SK-N-SH (cell line): ENCODE measurements around the gene WDR86. TPM values are rescaled to one million over a fixed set of nuclear protein-coding genes. Genes with fewer than 3 reads are reported as not detected.

ENCODE experiments used
- CTCF ChIA-PET: fragments of 300-600, 350-600 bp; formaldehyde crosslinking; extraction: SDS; loops from one replicate; lab custom pipeline; 2021; lab: Yijun Ruan, JAX
- POLR2A ChIA-PET: fragments of 350-600 bp; sonication (Branson Sonifier 250); formaldehyde crosslinking; extraction: SDS; loops from one replicate; lab custom pipeline; 2020; ENCODE audit warnings: antibody characterized with exemption, inconsistent platforms; lab: Yijun Ruan, JAX
- DNase-seq: peaks from one replicate; pipeline ENCODE4 v3.0.0; 2012
- H2AFZ ChIP-seq: fragments of 200-600 bp; sonication (generic); 2 replicates; pipeline ENCODE4 v1.8.1; 2016; ENCODE audit warnings: antibody characterized with exemption, mild to moderate bottlenecking, low read depth
- H3F3A ChIP-seq: fragments of 200-600 bp; sonication (generic); replicated peaks from 2 replicates; pipeline ENCODE3; 2016; ENCODE audit warnings: antibody characterized with exemption, mild to moderate bottlenecking; ENCODE audit not compliant: insufficient read depth
- H3K27ac ChIP-seq, 2 experiments: fragments of 200-500 bp in 1 of 2; fragments of 200-600 bp in 1 of 2; sonication (Bioruptor generic) in 1 of 2; sonication (generic), shearing (Covaris generic) in 1 of 2; 2 replicates each; pipeline versions ENCODE4 v1.5.1 to v1.6.1; 2014 to 2016; ENCODE audit warnings: low read depth in 2 of 2, inconsistent platforms in 1 of 2, low read length in 1 of 2, mild to moderate bottlenecking in 1 of 2, mixed read lengths in 1 of 2
- H3K27me3 ChIP-seq: fragments of 200-600 bp; sonication (generic), shearing (Covaris generic); 2 replicates; pipeline ENCODE4 v1.6.1; 2016; ENCODE audit warnings: mixed run types; ENCODE audit not compliant: insufficient read depth
- H3K36me3 ChIP-seq, 2 experiments: fragments of 200-500 bp in 1 of 2; fragments of 200-600 bp in 1 of 2; sonication (Bioruptor generic) in 1 of 2; sonication (generic) in 1 of 2; replicated peaks in 1 of 2; 2 replicates each; pipeline versions ENCODE3 to v1.5.1; 2014 to 2016; ENCODE audit warnings: low read length in 1 of 2, mild to moderate bottlenecking in 1 of 2; ENCODE audit not compliant: insufficient read depth in 2 of 2, control insufficient read depth in 1 of 2
- H3K4me1 ChIP-seq, 2 experiments: fragments of 200-500 bp in 1 of 2; fragments of 200-600 bp in 1 of 2; sonication (Bioruptor generic) in 1 of 2; sonication (generic), shearing (Covaris generic) in 1 of 2; 2 replicates each; pipeline versions ENCODE4 v1.5.1 to v1.6.1; 2014 to 2016; ENCODE audit warnings: low read depth in 1 of 2, low read length in 1 of 2, mixed run types in 1 of 2; ENCODE audit not compliant: insufficient read depth in 2 of 2, control insufficient read depth in 1 of 2
- H3K4me2 ChIP-seq: fragments of 200-600 bp; sonication (generic), shearing (Covaris generic); 2 replicates; pipeline ENCODE4 v1.6.1; 2017; ENCODE audit warnings: mixed run types
- H3K4me3 ChIP-seq, 2 experiments: fragments of 200-500 bp in 1 of 2; fragments of 200-600 bp in 1 of 2; sonication (Bioruptor generic) in 1 of 2; sonication (generic), shearing (Covaris generic) in 1 of 2; 2 replicates each; pipeline versions ENCODE4 v1.5.1 to v1.8.1; 2014 to 2016; ENCODE audit warnings: low read depth in 2 of 2, inconsistent platforms in 1 of 2, low read length in 1 of 2, mild to moderate bottlenecking in 1 of 2, mixed read lengths in 1 of 2, moderate library complexity in 1 of 2
- H3K79me2 ChIP-seq: fragments of 200-600 bp; sonication (generic); 2 replicates; pipeline ENCODE4 v1.8.1; 2017; ENCODE audit warnings: mild to moderate bottlenecking; ENCODE audit not compliant: insufficient read depth
- H3K9ac ChIP-seq: fragments of 200-600 bp; sonication (generic); 2 replicates; pipeline ENCODE4 v1.6.1; 2017; ENCODE audit warnings: mixed run types
- H3K9me2 ChIP-seq: fragments of 200-600 bp; sonication (generic); 2 replicates; pipeline ENCODE4 v1.6.1; 2017; ENCODE audit warnings: mixed run types
- H3K9me3 ChIP-seq: fragments of 200-600 bp; sonication (generic); 2 replicates; pipeline ENCODE4 v1.6.1; 2017; ENCODE audit warnings: mixed run types, mild to moderate bottlenecking, moderate library complexity
- H4K20me1 ChIP-seq: fragments of 200-600 bp; sonication (generic); 2 replicates; pipeline ENCODE4 v1.6.1; 2017; ENCODE audit warnings: mild to moderate bottlenecking, mixed run types; ENCODE audit not compliant: insufficient read depth
- ELF1 ChIP-seq: IDR thresholded peaks from 2 replicates; pipeline ENCODE4 v1.4.0; 2012
- EP300 ChIP-seq, 2 experiments: IDR thresholded peaks; 2 replicates each; pipeline versions ENCODE4 v1.4.0 to v1.6.1; 2012; ENCODE audit warnings: borderline replicate concordance in 1 of 2, low read depth in 1 of 2, low read length in 1 of 2
- FOSL2 ChIP-seq: IDR thresholded peaks from 2 replicates; pipeline ENCODE4 v1.4.0; 2012; ENCODE audit warnings: low read depth, mild to moderate bottlenecking, moderate library complexity, borderline replicate concordance
- GATA2 ChIP-seq: sonication (generic); formaldehyde crosslinking; IDR thresholded peaks from 2 replicates; pipeline ENCODE4 v1.5.0; 2020; ENCODE audit warnings: mild to moderate bottlenecking, missing genetic modification reagents
- IRF3 ChIP-seq: fragments of 150-350 bp; IDR thresholded peaks from 2 replicates; pipeline ENCODE4 v1.6.1; 2016; ENCODE audit warnings: mild to moderate bottlenecking, low read depth, low read length
- JUND ChIP-seq: IDR thresholded peaks from 2 replicates; pipeline ENCODE4 v1.4.0; 2012
- MAX ChIP-seq: IDR thresholded peaks from 2 replicates; pipeline ENCODE4 v1.4.0; 2012; ENCODE audit warnings: low read depth
- MEF2A ChIP-seq: IDR thresholded peaks from 2 replicates; pipeline ENCODE4 v1.4.0; 2012; ENCODE audit warnings: low read depth, borderline replicate concordance
- MXI1 ChIP-seq: IDR thresholded peaks from 2 replicates; pipeline ENCODE4 v1.6.1; 2012; ENCODE audit warnings: mild to moderate bottlenecking, low read depth, low read length, improper control_type of control experiment
- NFIC ChIP-seq: IDR thresholded peaks from 2 replicates; pipeline ENCODE4 v1.4.0; 2012; ENCODE audit warnings: borderline replicate concordance
- NRF1 ChIP-seq: IDR thresholded peaks from 2 replicates; pipeline ENCODE4 v1.6.1; 2012; ENCODE audit warnings: low read depth, mild to moderate bottlenecking, low read length
- POLR2AphosphoS5 ChIP-seq: IDR thresholded peaks from 2 replicates; pipeline ENCODE4 v1.6.1; 2012; ENCODE audit warnings: low read depth, low read length
- RCOR1 ChIP-seq: fragments of 150-350 bp; IDR thresholded peaks from 2 replicates; pipeline ENCODE4 v1.6.1; 2017; ENCODE audit warnings: antibody characterized with exemption, low read length
- REST ChIP-seq: IDR thresholded peaks from 2 replicates; pipeline ENCODE4 v1.6.1; 2012; ENCODE audit warnings: mild to moderate bottlenecking, low read depth, low read length, moderate library complexity
- SIN3A ChIP-seq: IDR thresholded peaks from 2 replicates; pipeline ENCODE4 v1.6.1; 2012; ENCODE audit warnings: low read depth, mild to moderate bottlenecking, low read length, moderate library complexity, borderline replicate concordance
- SMC3 ChIP-seq: IDR thresholded peaks from 2 replicates; pipeline ENCODE4 v1.6.1; 2012; ENCODE audit warnings: low read depth, low read length, improper control_type of control experiment
- ZBTB33 ChIP-seq: IDR thresholded peaks from 2 replicates; pipeline ENCODE4 v1.4.0; 2012; ENCODE audit warnings: low read depth, borderline replicate concordance
- WGBS: methylation state at CpG from one replicate; pipeline ENCODE4 v1.1.6; 2017; ENCODE audit warnings: low lambda C conversion rate; 5-methylcytosine and 5-hydroxymethylcytosine counted together
- polyA plus RNA-seq, 3 experiments: library from polyadenylated mRNA; depleted of rRNA; stranded (reverse); fragments of >200 nt; gene quantifications; 2 replicates each; pipeline ENCODE4 v1.2.3, GENCODE V29; 2012
- TF ChIP-seq, protein P1 (sequence below): IDR thresholded peaks from 2 replicates; pipeline ENCODE4; 2012
- TF ChIP-seq, protein P2 (sequence below): fragments of 150-350 bp; IDR thresholded peaks from 2 replicates; pipeline ENCODE4 v1.6.1; 2017; ENCODE audit warnings: antibody characterized with exemption, low read length, low read depth, borderline replicate concordance
- TF ChIP-seq, protein P3 (sequence below): fragments of 200-600 bp; sonication (generic); IDR thresholded peaks from 2 replicates; pipeline ENCODE4 v1.6.1; 2017; ENCODE audit warnings: antibody characterized with exemption, mild to moderate bottlenecking, moderate library complexity

Gene WDR86
- polyA plus RNA-seq, 1 of the 3 experiments (the other 2 are of a cell fraction), result 1.0 TPM

GRCh38 chr7:151453326-151453791 is 43.5 kb upstream of the WDR86 start:
- ChIA-PET CTCF (interaction anchor here (0.7 to 2.1 kb wide), 6 partner anchors 12 to 142 kb away, joined by 3 to 5 read pairs (median 4); no protein-coding TSS in a partner anchor), POLR2A (no interaction called here)
- no peaks in the 10 kb centered on the region for H4K20me1 ChIP-seq
- H3K4me1 ChIP-seq, result no peaks in the 10 kb centered on the region; a peak in 1 of 4 replicates
- H3K9me2 ChIP-seq, result no peaks in the 10 kb centered on the region
- H3F3A ChIP-seq, result no peaks in the 10 kb centered on the region
- H3K27me3 ChIP-seq, result no peaks in the 10 kb centered on the region
- no peaks in the 10 kb centered on the region for H3K36me3 ChIP-seq
- H2AFZ ChIP-seq, result no peak overlapping the region
- 75% methylated on average over 13 of the region's 13 CpGs for WGBS
- H3K4me2 ChIP-seq, result no peak overlapping the region
- H3K4me3 ChIP-seq, result no peak overlapping the region
- H3K79me2 ChIP-seq, result no peaks in the 10 kb centered on the region
- H3K27ac ChIP-seq, result no peak overlapping the region
- no peaks in the 10 kb centered on the region for H3K9me3 ChIP-seq
- TF ChIP-seq SIN3A, result no peak
- no peak for TF ChIP-seq POLR2AphosphoS5
- TF ChIP-seq ELF1, result no peak
- TF ChIP-seq, protein P1, sequence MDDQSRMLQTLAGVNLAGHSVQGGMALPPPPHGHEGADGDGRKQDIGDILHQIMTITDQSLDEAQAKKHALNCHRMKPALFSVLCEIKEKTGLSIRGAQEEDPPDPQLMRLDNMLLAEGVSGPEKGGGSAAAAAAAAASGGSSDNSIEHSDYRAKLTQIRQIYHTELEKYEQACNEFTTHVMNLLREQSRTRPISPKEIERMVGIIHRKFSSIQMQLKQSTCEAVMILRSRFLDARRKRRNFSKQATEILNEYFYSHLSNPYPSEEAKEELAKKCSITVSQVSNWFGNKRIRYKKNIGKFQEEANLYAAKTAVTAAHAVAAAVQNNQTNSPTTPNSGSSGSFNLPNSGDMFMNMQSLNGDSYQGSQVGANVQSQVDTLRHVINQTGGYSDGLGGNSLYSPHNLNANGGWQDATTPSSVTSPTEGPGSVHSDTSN, result no peak
- TF ChIP-seq IRF3, result no peak
- TF ChIP-seq MXI1, result no peak
- no peak for TF ChIP-seq ZBTB33
- TF ChIP-seq EP300 (IDR thresholded peaks at IDR 0.05; ENCODE audit: borderline replicate concordance in 1 of 2, low read depth in 1 of 2, low read length in 1 of 2), result no peak
- no peak for TF ChIP-seq GATA2 (CRISPR knock-in tag)
- no peak for TF ChIP-seq JUND
- no peak for TF ChIP-seq REST
- TF ChIP-seq, protein P2, sequence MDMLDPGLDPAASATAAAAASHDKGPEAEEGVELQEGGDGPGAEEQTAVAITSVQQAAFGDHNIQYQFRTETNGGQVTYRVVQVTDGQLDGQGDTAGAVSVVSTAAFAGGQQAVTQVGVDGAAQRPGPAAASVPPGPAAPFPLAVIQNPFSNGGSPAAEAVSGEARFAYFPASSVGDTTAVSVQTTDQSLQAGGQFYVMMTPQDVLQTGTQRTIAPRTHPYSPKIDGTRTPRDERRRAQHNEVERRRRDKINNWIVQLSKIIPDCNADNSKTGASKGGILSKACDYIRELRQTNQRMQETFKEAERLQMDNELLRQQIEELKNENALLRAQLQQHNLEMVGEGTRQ, result no peak
- no peak for TF ChIP-seq MAX
- TF ChIP-seq RCOR1, result no peak
- no peak for TF ChIP-seq MEF2A
- no peak for TF ChIP-seq SMC3
- no peak for TF ChIP-seq NFIC
- TF ChIP-seq NRF1, result no peak
- TF ChIP-seq FOSL2, result no peak
- TF ChIP-seq, protein P3, sequence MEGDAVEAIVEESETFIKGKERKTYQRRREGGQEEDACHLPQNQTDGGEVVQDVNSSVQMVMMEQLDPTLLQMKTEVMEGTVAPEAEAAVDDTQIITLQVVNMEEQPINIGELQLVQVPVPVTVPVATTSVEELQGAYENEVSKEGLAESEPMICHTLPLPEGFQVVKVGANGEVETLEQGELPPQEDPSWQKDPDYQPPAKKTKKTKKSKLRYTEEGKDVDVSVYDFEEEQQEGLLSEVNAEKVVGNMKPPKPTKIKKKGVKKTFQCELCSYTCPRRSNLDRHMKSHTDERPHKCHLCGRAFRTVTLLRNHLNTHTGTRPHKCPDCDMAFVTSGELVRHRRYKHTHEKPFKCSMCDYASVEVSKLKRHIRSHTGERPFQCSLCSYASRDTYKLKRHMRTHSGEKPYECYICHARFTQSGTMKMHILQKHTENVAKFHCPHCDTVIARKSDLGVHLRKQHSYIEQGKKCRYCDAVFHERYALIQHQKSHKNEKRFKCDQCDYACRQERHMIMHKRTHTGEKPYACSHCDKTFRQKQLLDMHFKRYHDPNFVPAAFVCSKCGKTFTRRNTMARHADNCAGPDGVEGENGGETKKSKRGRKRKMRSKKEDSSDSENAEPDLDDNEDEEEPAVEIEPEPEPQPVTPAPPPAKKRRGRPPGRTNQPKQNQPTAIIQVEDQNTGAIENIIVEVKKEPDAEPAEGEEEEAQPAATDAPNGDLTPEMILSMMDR, result no peak
- no peak for DNase-seq
- no peak overlapping the region for H3K9ac ChIP-seq
